ENCODE data around the gene TSC2. TPM values are rescaled to one million over a fixed set of nuclear protein-coding genes. Genes with fewer than 3 reads are reported as not detected.
A peak's percentile ranks its signal among the peaks of the same experiment; 100 is the strongest.

The TSC2 gene
- polyA plus RNA-seq (2012; ENCODE audit: insufficient read depth, insufficient read length), result 86.9 TPM

DNA sequence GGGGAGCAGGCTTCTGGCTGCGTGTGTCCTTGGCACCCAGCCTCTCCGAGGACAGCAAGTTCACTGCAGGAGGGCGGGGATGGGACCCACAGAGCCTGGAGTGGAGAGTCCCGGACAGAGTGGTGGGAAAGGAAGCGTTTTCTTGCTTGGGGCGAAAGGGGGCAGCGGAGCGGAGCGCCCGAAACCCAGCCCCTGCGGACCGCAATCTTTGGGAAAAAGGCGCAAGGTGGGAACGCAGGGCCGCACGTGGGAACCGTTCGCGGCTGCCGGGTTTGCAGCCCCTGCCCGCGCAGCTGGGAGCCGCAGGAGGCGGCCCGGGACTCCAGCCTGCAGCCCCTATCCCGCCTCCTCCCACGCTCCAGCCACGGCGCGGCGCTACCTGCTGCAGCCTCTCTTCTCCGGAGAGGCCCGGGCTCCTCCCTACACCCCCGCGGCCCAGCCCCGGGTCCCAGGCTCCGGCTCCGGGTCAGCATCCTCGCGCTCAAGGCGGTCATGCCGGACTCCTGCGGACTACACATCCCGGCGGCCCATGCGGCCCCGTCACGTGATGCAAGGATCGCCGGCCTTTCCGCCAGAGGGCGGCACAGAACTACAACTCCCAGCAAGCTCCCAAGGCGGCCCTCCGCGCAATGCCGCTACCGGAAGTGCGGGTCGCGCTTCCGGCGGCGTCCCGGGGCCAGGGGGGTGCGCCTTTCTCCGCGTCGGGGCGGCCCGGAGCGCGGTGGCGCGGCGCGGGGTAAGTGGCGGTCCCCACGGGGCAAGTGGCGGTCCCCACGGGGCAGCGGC lies at the start of gene TSC2, which contains the start of gene NTHL1:
Gene TSC2, plus strand, starts transcription at position 656 of the 786 bp plus-strand sequence. CDS start 631 bp downstream, outside the sequence.
Gene NTHL1, minus strand, starts transcription at position 505 of the 786 bp plus-strand sequence. Its CDS starts 11 bp downstream, at position 494.
- peak; percentile 88 for DNase-seq (ENCODE audit: low read depth, low spot score)
- H3K4me3 ChIP-seq (ENCODE audit: low read length), result peak within 1 kb of the TSS; percentile 86

DNA sequence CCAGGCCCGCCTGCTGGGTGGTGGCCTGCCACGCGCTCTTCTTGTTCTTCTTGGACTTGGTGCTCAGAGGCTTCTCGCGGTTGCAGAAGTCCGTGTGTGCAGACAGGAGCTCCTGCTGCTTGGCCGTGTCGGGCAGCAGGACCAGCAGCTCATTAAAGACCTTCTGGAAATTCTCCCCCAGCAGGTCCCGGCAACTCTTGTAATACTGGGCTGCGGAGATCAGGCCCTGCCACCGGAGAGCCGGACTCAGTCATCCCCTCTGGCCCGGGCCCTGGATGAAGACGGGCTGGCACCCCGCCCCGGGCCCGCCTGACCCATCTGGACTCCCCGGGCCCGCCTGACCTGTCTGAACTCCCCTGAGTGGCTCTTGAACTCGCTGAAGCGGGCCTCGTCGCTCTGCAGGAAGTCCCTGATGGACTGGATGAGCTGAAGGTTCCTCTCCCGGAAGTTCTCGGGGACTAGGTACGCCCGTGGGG lies 49.4 kb upstream of the TSC2 start:
- no peak overlapping the region for H3K4me3 ChIP-seq (ENCODE audit: low read length)
- DNase-seq (ENCODE audit: low read depth, low spot score), result no peak

DNA sequence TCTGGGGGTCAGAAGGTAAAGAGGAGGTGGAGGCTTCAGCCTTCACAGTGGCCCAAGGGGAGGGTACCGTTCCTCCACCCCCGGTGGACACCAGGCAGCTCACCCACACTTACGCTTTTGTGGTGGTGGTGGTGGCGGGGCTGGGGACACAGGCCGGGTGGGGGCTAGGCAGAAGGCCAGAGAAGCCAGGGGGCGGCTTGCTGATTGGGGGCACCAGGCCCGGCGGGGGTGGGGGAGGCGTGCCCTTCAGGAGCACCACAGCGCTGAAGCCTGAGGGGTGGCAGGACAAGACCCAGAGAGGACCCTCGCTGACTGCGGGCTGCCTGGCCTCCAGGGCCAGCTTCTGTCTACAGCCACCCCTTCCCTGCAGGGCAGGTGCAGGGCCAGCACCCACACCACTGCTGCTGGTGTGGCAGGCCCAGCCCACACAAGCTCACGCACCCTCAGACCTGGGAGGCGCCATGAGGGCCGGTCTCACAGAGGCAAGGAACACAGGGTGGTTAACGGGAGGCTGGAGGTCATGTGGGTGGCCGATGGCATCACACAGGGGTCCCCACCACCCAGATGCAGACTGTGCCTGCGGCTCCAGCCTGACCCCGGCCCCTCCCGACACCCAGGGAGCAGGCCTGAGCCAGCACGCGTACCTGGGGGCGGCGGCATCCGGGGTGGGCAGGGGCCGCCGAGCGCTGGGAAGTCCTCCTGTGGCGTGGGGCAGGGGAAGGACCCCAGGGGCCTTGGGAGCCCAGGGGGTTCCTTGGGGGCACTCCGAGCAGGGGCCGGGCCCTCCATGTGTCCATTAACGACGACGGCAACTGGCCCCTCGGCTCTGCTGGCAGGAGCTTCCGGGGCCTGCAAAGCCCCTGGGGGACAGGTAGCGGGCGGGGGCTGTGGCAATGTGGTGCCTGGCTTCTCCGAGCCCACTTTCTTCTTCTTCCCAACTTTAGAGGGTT lies 48.7 kb upstream of the TSC2 start:
- no peak overlapping the region for H3K4me3 ChIP-seq (ENCODE audit: low read length)
- DNase-seq (ENCODE audit: low read depth, low spot score), result no peak

DNA sequence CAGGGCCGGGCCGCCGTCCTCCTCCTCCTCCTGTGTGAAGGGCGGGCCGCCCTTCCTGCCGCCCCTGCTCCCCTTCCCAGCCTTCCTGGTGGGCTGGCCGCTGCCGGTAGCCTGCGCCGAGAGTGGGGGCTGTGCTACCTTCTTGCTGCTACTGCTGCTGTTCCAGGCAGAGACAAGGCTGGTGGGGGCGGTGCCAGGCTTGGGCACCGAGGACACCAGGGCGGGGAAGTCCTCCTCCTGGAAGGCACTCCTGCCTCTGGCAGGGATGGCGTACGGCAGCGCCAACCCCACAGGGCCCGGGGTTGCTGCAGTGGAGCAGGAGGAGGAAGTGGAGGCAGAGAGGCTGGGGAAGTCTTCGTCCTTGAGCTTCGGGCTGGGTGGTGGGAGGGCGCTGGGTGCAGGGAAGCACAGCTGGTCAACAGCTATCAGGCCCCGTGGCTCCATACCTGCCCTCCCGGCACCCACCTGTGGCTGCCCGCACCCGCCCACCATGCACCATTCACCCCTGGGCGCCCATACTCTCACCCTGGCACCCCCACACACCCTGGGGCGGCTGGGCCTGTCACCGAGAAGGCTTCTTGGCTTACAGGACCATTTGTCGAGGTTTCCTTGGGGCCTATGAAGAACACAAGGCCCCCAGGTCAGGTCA lies 47.8 kb upstream of the TSC2 start:
- no peak for DNase-seq (ENCODE audit: low read depth, low spot score)
- H3K4me3 ChIP-seq (ENCODE audit: low read length), result no peak overlapping the region

DNA sequence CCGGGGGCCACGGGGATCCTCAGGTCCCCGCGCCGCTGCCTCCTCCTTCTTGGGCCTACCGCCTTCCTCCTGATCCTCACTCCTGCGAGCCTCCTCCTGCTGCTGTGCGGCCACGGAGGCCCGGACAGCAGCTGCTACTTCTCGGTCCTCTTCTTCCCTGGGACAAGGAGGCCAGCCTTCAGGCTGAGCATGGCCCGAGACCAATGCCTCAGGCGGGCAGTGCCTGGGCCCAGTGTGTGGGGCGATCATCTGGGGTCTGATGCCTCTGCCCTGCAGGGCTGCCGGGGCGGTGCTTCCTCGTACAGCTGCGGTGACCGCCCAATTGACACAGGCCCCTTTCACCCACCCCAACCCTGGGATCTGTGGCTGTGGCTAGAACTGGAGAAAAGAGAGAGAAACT lies 46.8 kb upstream of the TSC2 start:
- H3K4me3 ChIP-seq (ENCODE audit: low read length), result no peak overlapping the region
- DNase-seq (ENCODE audit: low read depth, low spot score), result no peak

DNA sequence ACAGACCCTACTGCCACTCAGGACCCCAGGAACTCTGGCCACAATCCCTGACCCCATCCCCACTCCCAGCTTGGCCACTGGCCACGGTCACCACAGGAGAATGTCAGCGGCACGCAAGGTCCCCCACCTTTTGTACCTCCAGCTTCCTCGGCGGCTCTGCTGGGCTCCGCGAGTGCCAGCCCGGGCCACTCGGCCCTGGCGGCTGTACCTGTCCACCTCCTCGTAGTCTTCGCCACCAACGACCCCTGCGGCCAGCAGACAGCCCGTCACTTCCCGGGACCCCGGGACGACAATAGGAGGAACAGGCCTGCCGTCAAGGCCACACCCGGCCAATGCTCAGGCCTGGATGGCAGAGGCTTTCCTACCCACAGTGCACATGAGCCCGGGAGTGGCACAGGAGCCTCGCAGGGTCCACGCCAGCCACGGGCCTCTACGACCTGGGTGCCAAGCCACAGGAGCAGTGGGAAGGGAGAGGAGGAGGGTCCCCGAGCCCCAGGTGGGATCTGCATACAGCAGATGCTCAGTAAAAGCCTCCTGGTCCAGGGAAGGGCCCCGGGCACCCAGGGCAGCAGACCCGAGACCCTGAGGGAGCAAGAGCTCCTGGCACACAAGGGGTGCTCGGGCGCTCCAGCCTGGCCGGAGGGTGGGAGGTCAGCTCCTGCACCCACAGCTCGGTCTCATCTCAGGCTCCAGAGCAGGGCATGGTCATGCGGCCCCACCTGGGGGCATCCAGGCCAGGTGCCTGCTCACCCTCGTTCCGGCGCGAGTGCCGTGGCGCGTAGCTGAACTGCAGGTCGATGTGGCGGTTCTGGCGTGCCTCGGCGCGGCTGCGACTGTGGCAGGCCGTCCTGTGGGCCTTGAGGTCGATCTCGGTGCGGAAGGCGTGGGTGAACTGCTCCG lies 46.1 kb upstream of the TSC2 start:
- no peak for DNase-seq (ENCODE audit: low read depth, low spot score)
- H3K4me3 ChIP-seq (ENCODE audit: low read length), result no peak overlapping the region

DNA sequence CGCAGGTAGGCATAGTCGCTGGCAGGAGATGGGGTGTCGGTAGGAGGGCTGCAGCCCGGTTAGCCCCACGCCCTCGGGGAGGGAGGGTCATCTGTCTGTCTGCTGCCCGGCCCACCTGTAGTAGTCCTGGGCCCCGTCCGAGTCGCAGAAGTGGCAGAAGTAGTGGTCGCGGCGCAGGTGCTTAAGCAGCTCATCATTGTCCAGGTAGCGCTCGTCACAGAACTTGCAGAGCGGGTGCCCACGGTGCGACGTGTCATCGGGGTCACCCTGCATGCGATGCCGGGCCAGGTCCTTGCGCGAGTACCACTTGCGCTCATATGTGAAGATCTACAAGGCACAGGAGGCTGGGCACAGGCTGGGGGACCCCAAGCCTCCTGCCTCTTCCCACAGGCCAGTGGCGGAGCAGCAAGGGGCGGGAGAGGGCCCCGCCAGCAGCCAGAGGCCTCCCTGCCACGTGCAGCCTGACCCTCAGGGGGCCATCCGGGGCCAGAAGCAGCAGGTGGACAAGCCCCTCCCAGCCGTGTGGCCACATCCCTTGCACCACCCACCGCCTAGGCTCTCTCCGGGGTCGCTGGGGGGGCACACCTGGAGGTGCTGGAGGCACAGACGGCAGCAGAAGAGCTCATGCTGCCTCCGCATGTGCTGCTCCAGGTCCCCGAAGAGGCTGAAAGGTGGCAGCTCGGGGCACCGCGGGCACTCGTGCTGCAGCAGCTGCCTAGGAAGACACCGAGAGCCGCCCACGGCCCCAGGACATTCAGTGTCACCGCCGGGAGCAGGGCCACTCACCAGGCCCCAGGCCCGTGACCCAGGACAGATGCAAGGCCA lies 45.2 kb upstream of the TSC2 start:
- DNase-seq (ENCODE audit: low read depth, low spot score), result no peak
- H3K4me3 ChIP-seq (ENCODE audit: low read length), result no peak overlapping the region

DNA sequence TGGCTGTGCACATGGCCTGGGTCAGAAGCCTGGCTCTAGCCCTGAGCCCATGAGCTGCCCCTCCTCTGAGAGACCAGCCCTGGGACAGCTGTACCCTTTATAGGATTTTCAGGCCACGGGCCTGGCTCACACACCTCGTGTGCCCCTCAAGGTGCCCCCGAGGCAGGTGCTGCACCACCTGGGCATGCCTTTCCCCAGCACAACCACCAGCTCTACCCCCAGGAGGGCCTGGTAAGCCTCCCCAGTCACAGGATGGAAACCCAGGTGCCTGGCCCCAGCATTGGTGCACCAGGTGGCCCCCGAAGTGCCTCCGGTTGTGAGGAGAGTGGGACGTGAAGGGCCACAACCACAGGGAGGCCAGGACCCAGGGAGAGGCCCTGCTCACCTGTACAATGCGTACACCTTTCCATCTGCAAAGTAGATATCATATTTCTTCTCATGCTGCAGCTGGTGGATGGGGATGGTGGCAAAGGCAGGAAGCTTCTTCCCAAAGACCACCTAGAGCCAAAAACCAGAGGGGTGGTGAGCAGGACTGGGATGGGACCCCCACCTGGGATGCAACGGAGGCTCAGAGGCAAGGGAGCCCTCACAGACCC lies 44.5 kb upstream of the TSC2 start:
- DNase-seq (ENCODE audit: low read depth, low spot score), result no peak

DNA sequence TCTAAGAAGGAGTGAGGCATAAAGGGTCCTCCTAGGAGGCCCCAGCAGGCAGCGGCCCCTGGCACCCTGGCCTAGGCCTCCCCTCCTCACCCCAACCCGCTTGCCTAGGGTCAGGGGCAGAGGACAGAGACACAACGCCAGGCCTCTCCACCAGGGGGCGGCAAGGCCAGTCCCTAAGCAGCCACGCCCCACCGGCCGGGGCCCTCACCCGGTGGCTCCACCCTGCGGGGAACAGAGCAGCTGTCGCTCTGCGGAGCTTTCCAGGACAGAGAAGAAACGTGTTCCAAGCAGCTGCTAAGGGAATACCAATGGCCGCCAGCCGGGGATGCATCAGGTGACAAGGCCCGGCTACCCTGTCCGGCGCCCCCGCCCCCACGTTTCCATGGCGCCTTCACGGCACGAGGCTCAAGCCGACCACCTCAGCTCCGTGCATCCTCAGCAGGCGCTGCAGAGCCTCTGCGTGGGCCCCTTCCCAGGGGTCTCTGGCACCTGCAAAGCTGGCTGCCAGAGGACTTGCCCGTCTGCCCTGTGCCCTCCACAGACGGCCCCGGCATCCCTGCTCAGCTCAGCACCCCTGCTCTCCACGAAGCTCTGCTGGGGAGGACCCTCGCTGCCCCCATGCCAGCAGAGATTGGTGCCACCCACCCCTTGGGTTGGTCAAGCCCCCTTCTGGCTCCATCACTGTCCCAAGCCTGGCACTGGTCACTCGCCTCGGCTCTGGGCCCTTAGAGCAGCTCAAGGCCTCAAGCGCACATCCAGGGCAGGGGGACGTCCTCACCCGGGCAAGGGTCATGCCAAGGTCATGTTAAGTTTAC lies 43.8 kb upstream of the TSC2 start:
- H3K4me3 ChIP-seq (ENCODE audit: low read length), result no peak overlapping the region
- DNase-seq (ENCODE audit: low read depth, low spot score), result peak; percentile 74

More for the DNA sequence above, 44.5 kb upstream of the TSC2 start:
- no peak overlapping the region for H3K4me3 ChIP-seq (ENCODE audit: low read length)

DNA sequence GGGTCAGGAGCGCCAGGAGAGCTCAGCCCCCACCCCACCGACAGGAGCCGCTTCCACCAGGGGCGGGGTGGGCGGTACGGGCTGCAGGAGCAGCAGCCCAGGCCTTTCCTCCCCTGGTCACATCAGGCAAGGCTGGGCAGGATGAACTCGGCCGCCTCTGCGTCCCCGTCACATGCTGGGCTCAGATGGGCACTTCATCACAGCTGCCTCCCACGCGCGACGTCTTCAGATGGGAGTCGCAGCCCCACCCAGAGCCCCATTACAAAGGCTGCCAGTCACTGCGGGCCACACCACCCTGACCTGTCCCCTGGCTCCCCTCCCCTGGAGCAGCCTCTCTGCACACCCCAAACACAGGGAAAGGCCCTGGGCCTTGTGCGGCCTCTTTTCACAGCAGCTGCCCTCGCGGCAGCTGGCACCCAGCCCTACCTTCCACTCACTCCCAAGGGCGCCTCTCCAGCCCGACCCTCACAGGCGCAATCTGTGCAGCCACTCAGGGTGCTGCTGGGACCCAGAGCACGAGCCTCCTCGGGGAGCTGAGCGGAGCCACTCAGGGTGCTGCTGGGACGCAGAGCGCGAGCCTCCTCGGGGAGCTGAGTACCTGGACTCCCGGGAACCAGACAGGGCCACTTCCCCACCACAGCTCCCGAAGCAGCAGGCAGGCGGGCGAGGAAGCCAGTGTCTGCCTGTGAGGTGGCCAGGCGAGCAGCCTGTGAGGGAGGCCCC lies 42.8 kb upstream of the TSC2 start:
- H3K4me3 ChIP-seq (ENCODE audit: low read length), result no peak overlapping the region

DNA sequence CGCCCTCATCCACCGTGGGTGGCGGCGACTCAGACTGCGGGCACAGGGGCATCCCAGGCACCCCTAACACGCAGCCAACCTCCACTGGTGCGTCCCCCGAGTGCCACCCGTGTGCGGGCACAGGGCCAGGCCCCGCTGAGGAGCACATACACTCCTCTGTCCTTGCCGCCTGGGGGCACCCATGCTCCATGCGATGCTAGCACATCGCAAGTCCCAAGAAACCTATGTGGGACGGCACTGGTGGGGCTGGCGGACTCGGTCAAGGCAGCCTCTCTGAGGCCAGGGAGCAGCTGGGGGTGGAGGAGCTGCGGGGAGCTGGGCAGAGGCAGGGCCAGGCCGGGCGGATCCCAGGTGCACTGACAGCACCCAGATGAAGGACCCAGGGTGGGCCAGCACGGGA lies 42.1 kb upstream of the TSC2 start:
- H3K4me3 ChIP-seq (ENCODE audit: low read length), result no peak overlapping the region
- no peak for DNase-seq (ENCODE audit: low read depth, low spot score)

More for the DNA sequence above, 42.8 kb upstream of the TSC2 start:
- DNase-seq (ENCODE audit: low read depth, low spot score), result no peak

DNA sequence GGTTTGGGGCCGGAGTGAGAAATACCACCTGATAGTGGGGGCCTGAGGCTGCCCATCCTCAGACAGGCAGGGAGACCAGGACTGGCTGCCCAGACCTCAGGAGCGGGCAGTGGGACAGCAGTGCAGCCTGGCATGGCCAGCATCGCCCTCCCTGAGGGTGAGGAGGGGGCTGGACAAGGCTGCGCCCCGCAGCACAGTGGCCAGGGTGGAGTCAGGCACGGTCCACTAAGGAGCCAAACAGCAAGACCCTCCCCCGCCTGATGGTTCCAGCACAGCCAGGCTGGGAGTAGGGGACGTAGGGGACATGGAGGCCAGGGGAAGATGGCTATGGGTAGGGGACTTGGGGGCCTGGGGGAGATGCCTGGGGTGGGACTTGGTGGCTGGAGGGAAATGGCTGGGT lies 41.5 kb upstream of the TSC2 start:
- H3K4me3 ChIP-seq (ENCODE audit: low read length), result no peak overlapping the region
- no peak for DNase-seq (ENCODE audit: low read depth, low spot score)

DNA sequence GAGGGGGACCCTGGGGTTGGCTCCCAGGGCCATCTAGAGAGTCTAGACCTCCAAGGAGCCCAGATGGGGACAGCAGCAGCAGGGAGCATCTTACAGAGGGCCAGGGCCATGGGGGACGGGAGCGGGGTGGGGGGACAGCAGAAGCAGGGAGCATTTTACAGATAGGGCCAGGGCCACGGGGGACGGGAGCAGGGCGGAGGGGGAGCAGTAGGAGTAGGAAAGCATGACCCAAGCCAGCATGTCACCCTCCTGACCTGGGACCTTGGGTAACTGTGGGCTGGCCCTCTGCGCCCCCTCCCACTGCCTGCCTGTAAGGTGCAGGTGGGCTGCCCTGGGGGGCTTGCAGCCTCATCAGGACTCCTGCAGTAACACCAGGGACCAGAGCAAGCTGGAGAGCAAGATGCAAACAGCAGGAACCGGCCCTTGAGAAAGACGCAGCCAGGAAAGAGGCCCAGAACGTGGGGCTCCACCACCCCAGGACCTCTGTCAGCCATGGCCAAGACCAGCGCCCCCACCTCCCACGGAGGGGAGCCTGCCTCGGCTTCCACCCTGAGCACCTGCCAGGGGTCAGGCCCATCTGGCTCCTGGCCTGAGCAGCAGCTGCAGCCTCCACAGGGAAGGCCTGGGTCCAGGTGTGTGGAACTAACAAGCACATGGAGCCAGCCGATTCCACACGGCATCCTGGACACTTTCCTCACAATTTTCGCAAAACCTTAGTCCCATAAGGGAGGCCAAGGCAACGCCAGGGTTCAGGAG lies 40.5 kb upstream of the TSC2 start:
- no peak for DNase-seq (ENCODE audit: low read depth, low spot score)
- peak overlapping the region; percentile 75 for H3K4me3 ChIP-seq (ENCODE audit: low read length)

DNA sequence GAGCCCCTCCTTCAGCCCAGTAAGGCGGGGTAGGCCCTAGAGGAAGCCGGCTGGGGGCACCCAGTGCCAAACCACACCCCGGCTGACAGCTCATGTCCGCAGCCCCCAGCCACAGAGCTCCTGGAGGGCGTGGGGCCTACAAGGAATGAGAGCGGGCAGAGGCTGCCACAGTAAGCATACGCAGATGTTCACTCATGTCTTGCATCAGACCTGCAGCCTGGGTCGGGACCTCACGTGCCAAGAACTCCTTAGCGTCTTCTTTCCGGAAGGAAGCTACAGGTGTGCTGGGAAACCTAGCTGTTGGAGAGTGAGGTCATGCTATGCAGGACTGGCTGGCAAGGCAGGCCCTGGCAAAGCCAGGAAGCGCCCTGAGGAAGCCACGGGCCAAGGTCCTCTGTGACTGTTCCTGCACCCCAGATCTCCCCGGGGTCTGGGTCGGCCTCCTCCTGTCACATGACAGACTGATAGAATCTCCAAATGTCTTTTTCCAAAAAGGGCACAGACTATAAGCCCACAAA lies 39.7 kb upstream of the TSC2 start:
- DNase-seq (ENCODE audit: low read depth, low spot score), result no peak
- H3K4me3 ChIP-seq (ENCODE audit: low read length), result peak overlapping the region; percentile 75

DNA sequence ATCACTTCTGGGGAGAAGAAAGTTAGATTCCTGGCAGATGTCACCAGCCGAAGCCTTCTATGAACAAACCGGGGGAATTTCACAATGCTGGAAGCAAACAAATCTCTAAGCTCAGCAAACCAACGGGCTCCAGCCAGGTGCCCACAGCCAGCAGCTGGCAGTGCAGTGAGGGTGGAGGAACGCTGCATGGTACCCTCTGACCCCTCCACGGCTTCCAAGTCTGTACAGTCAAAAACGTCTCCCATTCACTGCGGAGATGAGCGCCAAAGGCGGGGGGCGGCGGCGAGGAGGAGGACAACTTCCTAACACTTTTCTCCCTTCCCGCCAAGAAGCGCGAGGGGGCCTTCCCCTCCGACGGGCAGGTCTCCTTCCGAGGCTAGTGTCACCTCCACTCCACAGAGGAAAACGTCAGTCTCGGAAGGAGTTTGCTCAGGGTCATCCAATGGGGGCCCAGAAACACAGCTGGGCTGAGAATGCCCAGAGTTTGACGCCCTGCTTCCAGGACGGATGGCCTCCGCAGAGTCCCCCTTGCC lies 39.1 kb upstream of the TSC2 start:
- DNase-seq (ENCODE audit: low read depth, low spot score), result no peak
- H3K4me3 ChIP-seq (ENCODE audit: low read length), result peak overlapping the region; percentile 75
